Measurements from ENCODE around the gene PLEKHG4B. TPM values are rescaled to one million over a fixed set of nuclear protein-coding genes. Genes with fewer than 3 reads are reported as not detected.

Gene PLEKHG4B
- total RNA-seq, 1 donor from 2014 or later: not detected

GRCh38 chr5:197892-198489 lies 106.0 kb downstream of the PLEKHG4B start:
- intact Hi-C loops (cut with micrococcal nuclease): no loop called here

GRCh38 chr5:198516-199196 lies 106.7 kb downstream of the PLEKHG4B start:
- intact Hi-C loops (cut with micrococcal nuclease): no loop called here

GRCh38 chr5:199197-199949 lies 107.4 kb downstream of the PLEKHG4B start:
- intact Hi-C loops (cut with micrococcal nuclease): no loop called here

- intact Hi-C loops (cut with micrococcal nuclease): no loop called here
Measured at GRCh38 chr5:199950-200645, 108.1 kb downstream of the PLEKHG4B start.

- intact Hi-C loops (cut with micrococcal nuclease): no loop called here
Measured at GRCh38 chr5:200985-201384, 109.0 kb downstream of the PLEKHG4B start.

GRCh38 chr5:201672-202071 lies 109.7 kb downstream of the PLEKHG4B start:
- intact Hi-C loops (cut with micrococcal nuclease): no loop called here

GRCh38 chr5:203246-203930 lies 111.4 kb downstream of the PLEKHG4B start:
- intact Hi-C loops (cut with micrococcal nuclease): no loop called here

GRCh38 chr5:204001-204400 lies 112.0 kb downstream of the PLEKHG4B start:
- intact Hi-C loops (cut with micrococcal nuclease): no loop called here

GRCh38 chr5:204462-204861 lies 112.5 kb downstream of the PLEKHG4B start:
- intact Hi-C loops (cut with micrococcal nuclease): no loop called here

GRCh38 chr5:204966-205670 lies 113.2 kb downstream of the PLEKHG4B start:
- intact Hi-C loops (cut with micrococcal nuclease): no loop called here

- intact Hi-C loops (cut with micrococcal nuclease): no loop called here
Measured at GRCh38 chr5:206406-206805, 114.4 kb downstream of the PLEKHG4B start.

GRCh38 chr5:206927-207536 lies 115.1 kb downstream of the PLEKHG4B start:
- intact Hi-C loops (cut with micrococcal nuclease): no loop called here

- intact Hi-C loops (cut with micrococcal nuclease): no loop called here
Measured at GRCh38 chr5:207599-207998, 115.6 kb downstream of the PLEKHG4B start.

GRCh38 chr5:208449-209114 lies 116.6 kb downstream of the PLEKHG4B start:
- intact Hi-C loops (cut with micrococcal nuclease): no loop called here

GRCh38 chr5:213803-214395 lies 121.9 kb downstream of the PLEKHG4B start:
- intact Hi-C loops (cut with micrococcal nuclease): no loop called here

GRCh38 chr5:215256-215655 lies 123.3 kb downstream of the PLEKHG4B start:
- intact Hi-C loops (cut with micrococcal nuclease): loop anchor here (5.0 kb wide), 1 partner anchor 117 kb away; no protein-coding TSS in a partner anchor

- intact Hi-C loops (cut with micrococcal nuclease): loop anchor here (5.0 kb wide), 1 partner anchor 116 kb away; no protein-coding TSS in a partner anchor
Measured at GRCh38 chr5:216076-216475, 124.1 kb downstream of the PLEKHG4B start.

GRCh38 chr5:217494-218456 lies 125.8 kb downstream of the PLEKHG4B start, which contains the start of the genes CCDC127 and SDHA:
Gene CCDC127 (minus strand): TSS chr5:218153. CDS start chr5:216849, 1,304 bp downstream.
Gene SDHA (plus strand): TSS chr5:218320. CDS start chr5:218356, 36 bp downstream.
- intact Hi-C loops (cut with micrococcal nuclease): loop anchor here (1.0 to 5.0 kb wide), 2 partner anchors 54 to 115 kb away; partner anchors contain the start of gene PDCD6
